ENCODE measurements around the gene NELL1. TPM values are rescaled to one million over a fixed set of nuclear protein-coding genes. Genes with fewer than 3 reads are reported as not detected.
A peak's percentile ranks its signal among the peaks of the same experiment; 100 is the strongest.
"Not testable (repeated sequence)": the region's sequence is repeated elsewhere in the genome, so short reads cannot be mapped to it uniquely, and the experiment has no call there.

NELL1 gene
- total RNA-seq, 1 experiment from 2014 or later, result 2.6 TPM

- no peak overlapping the region for H3K4me3 ChIP-seq (ENCODE audit: insufficient read depth, low read depth, low read length)
- DNase-seq, result no peak
- H3K27me3 ChIP-seq (ENCODE audit: control insufficient read depth, insufficient read depth, low read length), result no peaks in the 10 kb centered on the region
- no peaks in the 10 kb centered on the region for H3K36me3 ChIP-seq (replicated peaks; ENCODE audit: control insufficient read depth, insufficient read depth, low read length)
These were observed 462.8 kb downstream of the NELL1 start for GRCh38 chr11:21132146-21132720.

- DNase-seq, result no peak
- Histone ChIP-seq H3K4me3 (ENCODE audit: insufficient read depth, low read depth, low read length) (no peak overlapping the region), H3K27me3 (ENCODE audit: control insufficient read depth, insufficient read depth, low read length) (no peaks in the 10 kb centered on the region), H3K36me3 (replicated peaks; ENCODE audit: control insufficient read depth, insufficient read depth, low read length) (no peaks in the 10 kb centered on the region)
These were observed 463.9 kb downstream of the NELL1 start for GRCh38 chr11:21133244-21133643.

GRCh38 chr11:21133722-21134121, 464.3 kb downstream of the NELL1 start:
- Histone ChIP-seq H3K27me3 (ENCODE audit: control insufficient read depth, insufficient read depth, low read length) (no peaks in the 10 kb centered on the region), H3K4me3 (ENCODE audit: insufficient read depth, low read depth, low read length) (no peak overlapping the region), H3K36me3 (replicated peaks; ENCODE audit: control insufficient read depth, insufficient read depth, low read length) (no peaks in the 10 kb centered on the region)
- no peak for DNase-seq

- Histone ChIP-seq H3K4me3 (ENCODE audit: insufficient read depth, low read depth, low read length) (no peak overlapping the region), H3K27me3 (ENCODE audit: control insufficient read depth, insufficient read depth, low read length) (no peaks in the 10 kb centered on the region), H3K36me3 (replicated peaks; ENCODE audit: control insufficient read depth, insufficient read depth, low read length) (no peaks in the 10 kb centered on the region)
- no peak for DNase-seq
These were observed 468.4 kb downstream of the NELL1 start for GRCh38 chr11:21137803-21138202.

GRCh38 chr11:21141557-21141956, 472.2 kb downstream of the NELL1 start:
- H3K36me3 ChIP-seq (replicated peaks; ENCODE audit: control insufficient read depth, insufficient read depth, low read length); H3K27me3 ChIP-seq (ENCODE audit: control insufficient read depth, insufficient read depth, low read length); DNase-seq; H3K4me3 ChIP-seq (ENCODE audit: insufficient read depth, low read depth, low read length): not testable (repeated sequence)

GRCh38 chr11:21142007-21142406, 472.6 kb downstream of the NELL1 start:
- Histone ChIP-seq H3K27me3 (ENCODE audit: control insufficient read depth, insufficient read depth, low read length) (no peaks in the 10 kb centered on the region), H3K4me3 (ENCODE audit: insufficient read depth, low read depth, low read length) (no peak overlapping the region), H3K36me3 (replicated peaks; ENCODE audit: control insufficient read depth, insufficient read depth, low read length) (no peaks in the 10 kb centered on the region)
- peak; percentile 26 for DNase-seq

GRCh38 chr11:21144531-21144930, 475.1 kb downstream of the NELL1 start:
- Histone ChIP-seq H3K4me3 (ENCODE audit: insufficient read depth, low read depth, low read length) (no peak overlapping the region), H3K27me3 (ENCODE audit: control insufficient read depth, insufficient read depth, low read length) (no peaks in the 10 kb centered on the region), H3K36me3 (replicated peaks; ENCODE audit: control insufficient read depth, insufficient read depth, low read length) (no peaks in the 10 kb centered on the region)
- no peak for DNase-seq

GRCh38 chr11:21148376-21148775, 479.0 kb downstream of the NELL1 start:
- Histone ChIP-seq H3K4me3 (ENCODE audit: insufficient read depth, low read depth, low read length) (no peak overlapping the region), H3K36me3 (replicated peaks; ENCODE audit: control insufficient read depth, insufficient read depth, low read length) (no peaks in the 10 kb centered on the region), H3K27me3 (ENCODE audit: control insufficient read depth, insufficient read depth, low read length) (no peaks in the 10 kb centered on the region)
- no peak for DNase-seq

- Histone ChIP-seq H3K36me3 (replicated peaks; ENCODE audit: control insufficient read depth, insufficient read depth, low read length) (no peaks in the 10 kb centered on the region), H3K4me3 (ENCODE audit: insufficient read depth, low read depth, low read length) (no peak overlapping the region), H3K27me3 (ENCODE audit: control insufficient read depth, insufficient read depth, low read length) (no peaks in the 10 kb centered on the region)
- DNase-seq, result no peak
These were observed 490.8 kb downstream of the NELL1 start for GRCh38 chr11:21160140-21160539.

GRCh38 chr11:21169639-21170038, 500.3 kb downstream of the NELL1 start:
- H3K4me3 ChIP-seq (ENCODE audit: insufficient read depth, low read depth, low read length), result no peak overlapping the region

GRCh38 chr11:21173476-21173875, 504.1 kb downstream of the NELL1 start:
- no peaks in the 10 kb centered on the region for H3K36me3 ChIP-seq (replicated peaks; ENCODE audit: control insufficient read depth, insufficient read depth, low read length)
- no peak overlapping the region for H3K4me3 ChIP-seq (ENCODE audit: insufficient read depth, low read depth, low read length)

More at GRCh38 chr11:21169639-21170038, 500.3 kb downstream of the NELL1 start:
- H3K36me3 ChIP-seq (replicated peaks; ENCODE audit: control insufficient read depth, insufficient read depth, low read length), result no peaks in the 10 kb centered on the region
- no peaks in the 10 kb centered on the region for H3K27me3 ChIP-seq (ENCODE audit: control insufficient read depth, insufficient read depth, low read length)
- DNase-seq, result no peak

GRCh38 chr11:21174781-21175180, 505.4 kb downstream of the NELL1 start:
- Histone ChIP-seq H3K4me3 (ENCODE audit: insufficient read depth, low read depth, low read length) (no peak overlapping the region), H3K27me3 (ENCODE audit: control insufficient read depth, insufficient read depth, low read length) (no peaks in the 10 kb centered on the region), H3K36me3 (replicated peaks; ENCODE audit: control insufficient read depth, insufficient read depth, low read length) (no peaks in the 10 kb centered on the region)
- DNase-seq, result no peak

More at GRCh38 chr11:21173476-21173875, 504.1 kb downstream of the NELL1 start:
- H3K27me3 ChIP-seq (ENCODE audit: control insufficient read depth, insufficient read depth, low read length), result no peaks in the 10 kb centered on the region
- no peak for DNase-seq

- Histone ChIP-seq H3K4me3 (ENCODE audit: insufficient read depth, low read depth, low read length) (no peak overlapping the region), H3K36me3 (replicated peaks; ENCODE audit: control insufficient read depth, insufficient read depth, low read length) (no peaks in the 10 kb centered on the region), H3K27me3 (ENCODE audit: control insufficient read depth, insufficient read depth, low read length) (no peaks in the 10 kb centered on the region)
- no peak for DNase-seq
These were observed 508.0 kb downstream of the NELL1 start for GRCh38 chr11:21177379-21177778.

- Histone ChIP-seq H3K4me3 (ENCODE audit: insufficient read depth, low read depth, low read length) (no peak overlapping the region), H3K36me3 (replicated peaks; ENCODE audit: control insufficient read depth, insufficient read depth, low read length) (no peaks in the 10 kb centered on the region), H3K27me3 (ENCODE audit: control insufficient read depth, insufficient read depth, low read length) (no peaks in the 10 kb centered on the region)
- no peak for DNase-seq
These were observed 510.4 kb downstream of the NELL1 start for GRCh38 chr11:21179770-21180169.

- H3K36me3 ChIP-seq (replicated peaks; ENCODE audit: control insufficient read depth, insufficient read depth, low read length), result no peaks in the 10 kb centered on the region
- no peak overlapping the region for H3K4me3 ChIP-seq (ENCODE audit: insufficient read depth, low read depth, low read length)
- no peaks in the 10 kb centered on the region for H3K27me3 ChIP-seq (ENCODE audit: control insufficient read depth, insufficient read depth, low read length)
- no peak for DNase-seq
These were observed 510.8 kb downstream of the NELL1 start for GRCh38 chr11:21180182-21180581.

GRCh38 chr11:21185959-21186358, 516.6 kb downstream of the NELL1 start:
- Histone ChIP-seq H3K27me3 (ENCODE audit: control insufficient read depth, insufficient read depth, low read length) (no peaks in the 10 kb centered on the region), H3K4me3 (ENCODE audit: insufficient read depth, low read depth, low read length) (no peak overlapping the region), H3K36me3 (replicated peaks; ENCODE audit: control insufficient read depth, insufficient read depth, low read length) (no peaks in the 10 kb centered on the region)
- no peak for DNase-seq

Measured in H7 (cell line).